Thyroid gland (tissue), 4 donors: ENCODE results near the gene LIFR. TPM values are rescaled to one million over a fixed set of nuclear protein-coding genes. Genes with fewer than 3 reads are reported as not detected.

Experiments used
- DNase-seq, 2 donors: peaks; one replicate each; pipeline ENCODE4 v3.0.0-alpha.2; 2019
- H3K27ac ChIP-seq, 3 donors: fragments of 200-600 bp; sonication (generic); 1 replicate in 2 of 3; 2 replicates in 1 of 3; pipeline ENCODE4 v1.5.1; 2016 to 2019; ENCODE audit warnings: mild to moderate bottlenecking in 1 of 3, moderate library complexity in 1 of 3
- H3K27me3 ChIP-seq: fragments of 200-600 bp; sonication (generic); one replicate; pipeline ENCODE4 v1.5.1; 2019
- H3K36me3 ChIP-seq, 2 donors: fragments of 200-600 bp; sonication (generic); one replicate each; pipeline ENCODE4 v1.5.1; 2016 to 2019
- H3K4me1 ChIP-seq, 2 donors: fragments of 200-600 bp; sonication (generic); one replicate each; pipeline ENCODE4 v1.5.1; 2017 to 2019
- H3K4me3 ChIP-seq, 3 donors: fragments of 200-600 bp; sonication (generic); replicated peaks in 1 of 3; 1 replicate in 2 of 3; 2 replicates in 1 of 3; pipeline ENCODE4 v1.5.1; 2016; ENCODE audit warnings: mild to moderate bottlenecking in 1 of 3
- H3K9me3 ChIP-seq: fragments of 200-600 bp; sonication (generic); one replicate; pipeline ENCODE4 v1.5.1; 2017
- CTCF ChIP-seq, 6 experiments: fragments of 200-600 bp in 3 of 6; fragments of 450-650 bp in 3 of 6; sonication (generic) in 3 of 6; IDR thresholded peaks; one replicate each; pipeline ENCODE4 v1.5.1; 2016 to 2019; ENCODE audit warnings: antibody characterized with exemption in 6 of 6, mild to moderate bottlenecking in 2 of 6, inconsistent platforms in 1 of 6, moderate library complexity in 1 of 6
- POLR2A ChIP-seq, 2 donors: fragments of 450-650 bp; IDR thresholded peaks; one replicate each; pipeline ENCODE4 v1.6.1; 2017; ENCODE audit warnings: antibody characterized with exemption in 2 of 2, mild to moderate bottlenecking in 2 of 2, moderate library complexity in 1 of 2
- WGBS, 2 donors: methylation state at CpG; one replicate each; pipeline ENCODE4 v1.1.5; 2017; 5-methylcytosine and 5-hydroxymethylcytosine counted together
- intact Hi-C: fragments of 100-400 bp; cut with DNase I; formaldehyde crosslinking; loops from one replicate; pipeline ENCODE4 v1.15.1; 2023
- total RNA-seq, 4 donors: library from RNA; depleted of rRNA; stranded (reverse); fragments of >200 nt; gene quantifications; one replicate each; pipeline ENCODE4 v1.2.3, GENCODE V29; 2016

LIFR gene
- total RNA-seq, 4 donors from 2014 or later: 172 to 446 (median 233) TPM

GRCh38 chr5:38447786-38448185 lies 108.7 kb downstream of the LIFR start:
- Histone ChIP-seq H3K4me1 (peaks cover 0 to 4% of the 10 kb centered on the region in 2 donors), H3K27ac (no peak overlapping the region), H3K9me3 (no peaks in the 10 kb centered on the region), H3K27me3 (no peaks in the 10 kb centered on the region), H3K36me3 (no peaks in the 10 kb centered on the region), H3K4me3 (no peak overlapping the region)
- DNase-seq: no peak
- intact Hi-C loops: loop anchor here (10.0 kb wide), 1 partner anchor 67 kb away; no protein-coding TSS in a partner anchor
- TF ChIP-seq CTCF (IDR thresholded peaks at IDR 0.05): no peak
- no peak for TF ChIP-seq POLR2A (IDR thresholded peaks at IDR 0.05)
- 64 to 71% methylated on average over 5 of the region's 5 CpGs for WGBS, 2 donors

GRCh38 chr5:38447056-38447455 lies 109.4 kb downstream of the LIFR start:
- H3K27me3 ChIP-seq: no peaks in the 10 kb centered on the region
- intact Hi-C loops: loop anchor here (10.0 kb wide), 1 partner anchor 68 kb away; no protein-coding TSS in a partner anchor
- no peaks in the 10 kb centered on the region for H3K9me3 ChIP-seq
- no peak for TF ChIP-seq POLR2A (IDR thresholded peaks at IDR 0.05)
- peaks cover 0 to 4% of the 10 kb centered on the region in 2 donors for H3K4me1 ChIP-seq
- no peak for DNase-seq
- H3K36me3 ChIP-seq: no peaks in the 10 kb centered on the region
- 83 to 87% methylated on average over 2 of the region's 2 CpGs for WGBS, 2 donors
- no peak overlapping the region for H3K4me3 ChIP-seq
- H3K27ac ChIP-seq: no peak overlapping the region

GRCh38 chr5:38446029-38446522 lies 110.4 kb downstream of the LIFR start:
- peak overlapping the region in 1 of 3 donors; percentile 10 for H3K4me3 ChIP-seq

GRCh38 chr5:38445374-38446028 lies 110.9 kb downstream of the LIFR start:
- Histone ChIP-seq H3K27me3 (no peaks in the 10 kb centered on the region), H3K36me3 (no peaks in the 10 kb centered on the region), H3K27ac (peak overlapping the region in 1 of 3 donors; percentile 13), H3K4me3 (peak overlapping the region in 1 of 3 donors; percentile 10), H3K4me1 (peaks cover 0 to 4% of the 10 kb centered on the region in 2 donors), H3K9me3 (no peaks in the 10 kb centered on the region)
- TF ChIP-seq POLR2A (IDR thresholded peaks at IDR 0.05) (no peak), CTCF (IDR thresholded peaks at IDR 0.05) (no peak)
- intact Hi-C loops: loop anchor here (10.0 kb wide), 1 partner anchor 69 kb away; no protein-coding TSS in a partner anchor
- DNase-seq: peak; percentile 82
- 51 to 70% methylated on average over 18 to 24 of the region's 24 CpGs for WGBS, 2 donors

More at GRCh38 chr5:38446029-38446522, 110.4 kb downstream of the LIFR start:
- Histone ChIP-seq H3K27me3 (no peaks in the 10 kb centered on the region), H3K4me1 (peaks cover 0 to 4% of the 10 kb centered on the region in 2 donors), H3K9me3 (no peaks in the 10 kb centered on the region), H3K27ac (peak overlapping the region in 1 of 3 donors; percentile 13), H3K36me3 (no peaks in the 10 kb centered on the region)
- intact Hi-C loops: loop anchor here (10.0 kb wide), 1 partner anchor 69 kb away; no protein-coding TSS in a partner anchor
- WGBS, 2 donors: 68 to 81% methylated on average over 21 of the region's 21 CpGs
- DNase-seq: no peak
- TF ChIP-seq CTCF (IDR thresholded peaks at IDR 0.05): no peak
- TF ChIP-seq POLR2A (IDR thresholded peaks at IDR 0.05): no peak

- Histone ChIP-seq H3K36me3 (no peaks in the 10 kb centered on the region), H3K27ac (no peak overlapping the region), H3K4me3 (no peak overlapping the region), H3K27me3 (no peaks in the 10 kb centered on the region), H3K4me1 (peaks cover 0 to 4% of the 10 kb centered on the region in 2 donors), H3K9me3 (no peaks in the 10 kb centered on the region)
- TF ChIP-seq CTCF (IDR thresholded peaks at IDR 0.05): no peak
- TF ChIP-seq POLR2A (IDR thresholded peaks at IDR 0.05): no peak
- DNase-seq: no peak
- intact Hi-C loops: loop anchor here (5.0 to 10.0 kb wide), 2 partner anchors 71 to 364 kb away; no protein-coding TSS in a partner anchor
- 89 to 97% methylated on average over 7 of the region's 7 CpGs for WGBS, 2 donors
Observed at GRCh38 chr5:38443390-38443789, 113.1 kb downstream of the LIFR start.
